HepG2 (cell line): ENCODE data around the gene FRMD4A. TPM values are rescaled to one million over a fixed set of nuclear protein-coding genes. Genes with fewer than 3 reads are reported as not detected.
A peak's percentile ranks its signal among the peaks of the same experiment; 100 is the strongest.

Source experiments
- CENPBD1 ChIP-seq: sonication (generic); formaldehyde crosslinking; IDR thresholded peaks from 2 replicates; pipeline ENCODE4 v1.8.0; 2022; ENCODE audit warnings: missing genetic modification reagents, low read depth, mild to moderate bottlenecking, borderline replicate concordance
- ETV5 ChIP-seq: IDR thresholded peaks from 2 replicates; pipeline ENCODE4 v1.6.1; 2018; ENCODE audit warnings: missing biosample characterization, missing genetic modification reagents, inconsistent platforms, borderline replicate concordance
- GATA4 ChIP-seq: sonication (generic); IDR thresholded peaks from 2 replicates; pipeline ENCODE4 v1.6.1; 2016; ENCODE audit warnings: antibody characterized with exemption, low read depth, borderline replicate concordance
- GLMP ChIP-seq: sonication (generic); formaldehyde crosslinking; IDR thresholded peaks from 2 replicates; pipeline ENCODE4 v1.9.0; 2021; ENCODE audit warnings: missing genetic modification reagents, mild to moderate bottlenecking, borderline replicate concordance
- HDAC1 ChIP-seq: sonication (generic); formaldehyde crosslinking; IDR thresholded peaks from 2 replicates; pipeline ENCODE4 v1.5.1; 2020; ENCODE audit warnings: mild to moderate bottlenecking, missing genetic modification reagents
- HOMEZ ChIP-seq: IDR thresholded peaks from 2 replicates; pipeline ENCODE4 v1.6.1; 2016; ENCODE audit warnings: low read depth
- KMT2B ChIP-seq: IDR thresholded peaks from 2 replicates; pipeline ENCODE4 v1.6.1; 2016; ENCODE audit warnings: missing genetic modification reagents, missing compliant biosample characterization
- LBX2 ChIP-seq: sonication (generic); formaldehyde crosslinking; IDR thresholded peaks from 2 replicates; pipeline ENCODE4 v1.5.0; 2020; ENCODE audit warnings: missing genetic modification reagents, mild to moderate bottlenecking, borderline replicate concordance
- MED1 ChIP-seq: sonication (generic); formaldehyde crosslinking; IDR thresholded peaks from 2 replicates; pipeline ENCODE4 v1.4.0; 2020; ENCODE audit warnings: missing genetic modification reagents
- NR2F1 ChIP-seq, 2 experiments: fragments of 450-650 bp in 1 of 2; formaldehyde crosslinking in 1 of 2; IDR thresholded peaks; 2 replicates each; pipeline versions ENCODE4 v1.5.0 to v1.6.1; 2016 to 2020; ENCODE audit warnings: mild to moderate bottlenecking in 1 of 2, missing compliant biosample characterization in 1 of 2, missing genetic modification reagents in 1 of 2, moderate library complexity in 1 of 2
- NR2F6 ChIP-seq, 2 experiments: IDR thresholded peaks; 2 replicates each; pipeline ENCODE4 v1.6.1; 2016; ENCODE audit warnings: antibody characterized with exemption in 1 of 2, mild to moderate bottlenecking in 1 of 2
- RBAK ChIP-seq: sonication (generic); formaldehyde crosslinking; IDR thresholded peaks from 2 replicates; pipeline ENCODE4 v1.5.1; 2020; ENCODE audit warnings: mild to moderate bottlenecking, missing genetic modification reagents
- SAP130 ChIP-seq: IDR thresholded peaks from 2 replicates; pipeline ENCODE4 v1.6.1; 2016; ENCODE audit warnings: low read depth
- SOX13 ChIP-seq, 3 experiments: fragments of 450-650 bp in 1 of 3; sonication (generic) in 1 of 3; formaldehyde crosslinking in 1 of 3; IDR thresholded peaks in 2 of 3; conservative IDR thresholded peaks in 1 of 3; 2 replicates each; pipeline versions ENCODE4 v1.5.0 to v1.6.1; 2016 to 2020; ENCODE audit warnings: antibody characterized with exemption in 1 of 3, mild to moderate bottlenecking in 1 of 3, missing compliant biosample characterization in 1 of 3, missing genetic modification reagents in 1 of 3, moderate library complexity in 1 of 3
- TFDP1 ChIP-seq: IDR thresholded peaks from 2 replicates; pipeline ENCODE4 v1.6.1; 2016; ENCODE audit warnings: missing compliant biosample characterization, missing genetic modification reagents, borderline replicate concordance
- ZBTB25 ChIP-seq: IDR thresholded peaks from 2 replicates; pipeline ENCODE4 v1.6.1; 2018; ENCODE audit warnings: missing genetic modification reagents
- ZFAT ChIP-seq: sonication (generic); formaldehyde crosslinking; conservative IDR thresholded peaks from 2 replicates; pipeline ENCODE4 v1.8.1; 2023; ENCODE audit warnings: missing genetic modification reagents, inconsistent platforms
- ZFYVE20 ChIP-seq: sonication (generic); formaldehyde crosslinking; IDR thresholded peaks from 2 replicates; pipeline ENCODE4 v1.8.0; 2023; ENCODE audit warnings: low read depth, mild to moderate bottlenecking, moderate library complexity, missing genetic modification reagents, borderline replicate concordance
- ZNF510 ChIP-seq: sonication (generic); formaldehyde crosslinking; IDR thresholded peaks from 2 replicates; pipeline ENCODE4 v1.4.0; 2020; ENCODE audit warnings: low read depth, mild to moderate bottlenecking, missing genetic modification reagents
- ZNF607 ChIP-seq: sonication (generic); formaldehyde crosslinking; IDR thresholded peaks from 2 replicates; pipeline ENCODE4 v1.5.1; 2020; ENCODE audit warnings: missing genetic modification reagents, mild to moderate bottlenecking, borderline replicate concordance
- ZNF619 ChIP-seq: sonication (generic); formaldehyde crosslinking; IDR thresholded peaks from 2 replicates; pipeline ENCODE4 v1.4.0; 2020; ENCODE audit warnings: mild to moderate bottlenecking, missing genetic modification reagents
- polyA plus RNA-seq, 8 experiments: library from polyadenylated mRNA; depleted of rRNA in 3 of 8; stranded (reverse) in 7 of 8; unstranded in 1 of 8; fragments of >200 nt; fragmentation: Illumina TruSeq in 4 of 8; extraction: Trizol in 4 of 8; gene quantifications; 2 replicates each; pipeline versions ENCODE4 v1.2.1 to v1.2.3, GENCODE V29; 2011 to 2016; ENCODE audit warnings: low read depth in 4 of 8, missing spikeins in 1 of 8, mixed read lengths in 1 of 8; ENCODE audit not compliant: insufficient read depth in 1 of 8
- total RNA-seq, 5 experiments: library from RNA; depleted of rRNA; stranded (reverse); fragments of >200 nt; fragmentation: Illumina TruSeq; extraction: Trizol; gene quantifications; 2 replicates each; pipeline ENCODE4 v1.2.3, GENCODE V29; 2016; ENCODE audit warnings: low read depth in 1 of 5

The FRMD4A gene
- total and polyA plus RNA-seq, 2 of the 13 experiments (the other 11 are each of a cell fraction or from before 2014, with no cell fraction given) = 0.09 to 0.26 TPM

GRCh38 chr10:14184841-14185315 lies 145.8 kb downstream of the FRMD4A start (continued):
- TF ChIP-seq ZBTB25 (CRISPR knock-in tag) (no peak), GATA4 (no peak), ZFYVE20 (CRISPR knock-in tag) (no peak), ZFAT (CRISPR knock-in tag) (no peak), RBAK (CRISPR knock-in tag) (no peak), TFDP1 (CRISPR knock-in tag) (no peak; the same call in 1 of the 2 replicates), MED1 (CRISPR knock-in tag) (no peak), CENPBD1 (CRISPR knock-in tag) (no peak), SOX13 (IDR thresholded peaks at IDR 0.05) (peak; percentile 88), SOX13 (CRISPR knock-in tag; conservative IDR thresholded peaks at IDR 0.05 in 1 of 2, IDR thresholded peaks at IDR 0.05 in 1 of 2) (peak in 1 of 2 experiments; percentile 97; a peak in 2 of 4 replicates), SAP130 (CRISPR knock-in tag) (peak; percentile 50), NR2F6 (IDR thresholded peaks at IDR 0.05) (peak; percentile 50; the same call in 1 of the 2 replicates), NR2F6 (CRISPR knock-in tag; IDR thresholded peaks at IDR 0.05) (0 out of 2 replicates have a peak, but pooled peaks have one; percentile 30), HOMEZ (CRISPR knock-in tag) (no peak; the same call in 1 of the 2 replicates), NR2F1 (CRISPR knock-in tag; IDR thresholded peaks at IDR 0.05) (peak in 1 of 2 experiments; percentile 20; a peak in 1 of 4 replicates), ZNF619 (CRISPR knock-in tag) (no peak), LBX2 (no peak), HDAC1 (peak; percentile 32; the same call in 1 of the 2 replicates), ETV5 (CRISPR knock-in tag) (peak; percentile 45; the same call in 1 of the 2 replicates), GLMP (CRISPR knock-in tag) (no peak), ZNF607 (CRISPR knock-in tag) (no peak), KMT2B (CRISPR knock-in tag) (no peak), ZNF510 (CRISPR knock-in tag) (no peak)
